Measurements from ENCODE around the gene C5orf24. TPM values are rescaled to one million over a fixed set of nuclear protein-coding genes. Genes with fewer than 3 reads are reported as not detected.

The C5orf24 gene
- polyA plus RNA-seq, 3 donors = 5.6 to 17.1 (median 6.6) TPM

GRCh38 chr5:134817006-134817405, 28.8 kb upstream of the C5orf24 start:
- no peak for TF ChIP-seq CTCF (IDR thresholded peaks at IDR 0.05)
- Mint-ChIP-seq H3K27ac (no peak overlapping the region), H3K4me3 (no peak overlapping the region), H3K36me3 (peaks cover 76 to 89% of the 10 kb centered on the region in 2 donors), H3K27me3 (ENCODE audit: low read depth in 3 of 3) (peaks cover 0 to 4% (median 2%) of the 10 kb centered on the region in 3 donors), H3K9me3 (peaks cover 0 to 3% (median 0%) of the 10 kb centered on the region in 7 donors), H3K4me1 (peaks cover 14% of the 10 kb centered on the region)
- Histone ChIP-seq H3K36me3 (replicated peaks in 1 of 2; ENCODE audit: control insufficient read depth in 1 of 2, insufficient read depth in 2 of 2, low read length in 2 of 2) (peaks cover 61 to 89% of the 10 kb centered on the region in 2 donors), H3K79me2 (ENCODE audit: insufficient read depth, low read length) (no peaks in the 10 kb centered on the region), H2AFZ (ENCODE audit: insufficient read depth, low read depth, low read length, poor library complexity, severe bottlenecking) (no peak overlapping the region), H3K27me3 (ENCODE audit: control insufficient read depth in 2 of 2, insufficient read depth in 2 of 2, low read length in 2 of 2) (no peaks in the 10 kb centered on the region), H3K4me1 (ENCODE audit: control insufficient read depth in 1 of 2, insufficient read depth in 2 of 2, low read length in 2 of 2) (peaks cover 6 to 12% of the 10 kb centered on the region in 2 donors), H3K27ac (ENCODE audit: low read depth in 1 of 2, low read length in 2 of 2) (no peak overlapping the region), H3K4me2 (replicated peaks; ENCODE audit: extremely low read depth, low read length, poor library complexity, severe bottlenecking) (no peak overlapping the region), H3K4me3 (replicated peaks in 1 of 3; ENCODE audit: low read depth in 2 of 3, low read length in 3 of 3) (no peak overlapping the region), H3K9me3 (replicated peaks in 1 of 2; ENCODE audit: control insufficient read depth in 1 of 2, insufficient read depth in 1 of 2, low read length in 2 of 2) (no peaks in the 10 kb centered on the region), H3K9ac (ENCODE audit: insufficient read depth, low read length, poor library complexity, severe bottlenecking) (no peak overlapping the region), H4K20me1 (ENCODE audit: insufficient read depth, low read length) (peaks cover 4% of the 10 kb centered on the region)
- DNase-seq = no peak
- 100% methylated on average over 1 of the region's 4 CpGs for WGBS (ENCODE audit: insufficient coverage)
- intact Hi-C loops (cut with micrococcal nuclease) = loop anchor here in 1 of 2 donors (5.0 kb wide), 1 partner anchor 35 kb away; no protein-coding TSS in a partner anchor

DNA sequence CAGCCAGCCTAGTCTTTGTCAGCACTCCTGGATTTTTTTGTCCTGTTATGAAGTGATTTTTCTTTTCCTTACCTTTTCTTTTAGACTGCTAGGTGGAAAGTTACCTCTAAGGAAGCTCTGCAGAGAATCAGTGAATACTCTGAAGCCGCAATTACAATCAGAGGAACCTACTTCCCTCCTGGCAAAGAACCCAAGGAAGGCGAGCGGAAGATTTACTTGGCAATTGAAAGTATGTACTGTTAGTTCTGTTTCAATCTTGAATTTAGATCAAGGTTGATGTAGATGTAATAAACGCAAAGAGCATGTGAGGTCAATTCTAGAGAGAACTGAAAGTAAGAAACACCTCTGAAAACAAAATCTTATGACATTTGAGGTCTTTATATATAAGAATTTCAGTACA, 27.0 kb upstream of the C5orf24 start:
- H3K79me2 ChIP-seq (ENCODE audit: insufficient read depth, low read length) = no peaks in the 10 kb centered on the region
- H3K4me1 ChIP-seq (ENCODE audit: control insufficient read depth in 1 of 2, insufficient read depth in 2 of 2, low read length in 2 of 2) = peaks cover under 1 to 4% of the 10 kb centered on the region in 2 donors
- no peak overlapping the region for H2AFZ ChIP-seq (ENCODE audit: insufficient read depth, low read depth, low read length, poor library complexity, severe bottlenecking)
- Mint-ChIP-seq H3K36me3 (peaks cover 75 to 88% of the 10 kb centered on the region in 2 donors), H3K27me3 (ENCODE audit: low read depth in 3 of 3) (peaks cover 0 to 4% (median 0%) of the 10 kb centered on the region in 3 donors), H3K9me3 (peaks cover 0 to 3% (median 0%) of the 10 kb centered on the region in 7 donors), H3K4me1 (peaks cover 6% of the 10 kb centered on the region), H3K4me3 (no peak overlapping the region), H3K27ac (no peak overlapping the region)
- no peaks in the 10 kb centered on the region for H3K9me3 ChIP-seq (replicated peaks in 1 of 2; ENCODE audit: control insufficient read depth in 1 of 2, insufficient read depth in 1 of 2, low read length in 2 of 2)
- H3K27me3 ChIP-seq (ENCODE audit: control insufficient read depth in 2 of 2, insufficient read depth in 2 of 2, low read length in 2 of 2) = no peaks in the 10 kb centered on the region
- peaks cover 68 to 92% of the 10 kb centered on the region in 2 donors for H3K36me3 ChIP-seq (replicated peaks in 1 of 2; ENCODE audit: control insufficient read depth in 1 of 2, insufficient read depth in 2 of 2, low read length in 2 of 2)
- no peak for DNase-seq
- no CpG with 5 or more reads among the region's 4 CpGs for WGBS (ENCODE audit: insufficient coverage)
- H3K4me2 ChIP-seq (replicated peaks; ENCODE audit: extremely low read depth, low read length, poor library complexity, severe bottlenecking) = no peak overlapping the region
- intact Hi-C loops (cut with micrococcal nuclease) = loop anchor here in 1 of 2 donors (5.0 kb wide), 1 partner anchor 36 kb away; no protein-coding TSS in a partner anchor
- no peak overlapping the region for H3K27ac ChIP-seq (ENCODE audit: low read depth in 1 of 2, low read length in 2 of 2)
- no peak overlapping the region for H3K9ac ChIP-seq (ENCODE audit: insufficient read depth, low read length, poor library complexity, severe bottlenecking)
- TF ChIP-seq CTCF (IDR thresholded peaks at IDR 0.05) = no peak
- no peak overlapping the region for H3K4me3 ChIP-seq (replicated peaks in 1 of 3; ENCODE audit: low read depth in 2 of 3, low read length in 3 of 3)
- H4K20me1 ChIP-seq (ENCODE audit: insufficient read depth, low read length) = peaks cover 4% of the 10 kb centered on the region

Data from CD14-positive monocyte (primary cell).